GM12873 (cell line): ENCODE data around the gene SERPINB7.

Experiments
- CTCF ChIP-seq: IDR thresholded peaks from 2 replicates; pipeline ENCODE4 v1.5.1; 2012; ENCODE audit warnings: low read depth, mild to moderate bottlenecking, moderate library complexity, low read length, control low read depth; ENCODE audit not compliant: insufficient read depth; ENCODE audit errors: missing control alignments

The SERPINB7 gene

GRCh38 chr18:63818212-63818611 is 43.0 kb downstream of the SERPINB7 start:
- no peak for TF ChIP-seq CTCF

GRCh38 chr18:63819786-63820185 is 44.6 kb downstream of the SERPINB7 start:
- TF ChIP-seq CTCF = no peak

GRCh38 chr18:63820694-63821093 is 45.5 kb downstream of the SERPINB7 start:
- TF ChIP-seq CTCF = no peak

GRCh38 chr18:63823516-63824219 is 48.5 kb downstream of the SERPINB7 start:
- peak; percentile 60 for TF ChIP-seq CTCF

- TF ChIP-seq CTCF = no peak
Measured at GRCh38 chr18:63824220-63824525, 49.0 kb downstream of the SERPINB7 start.

GRCh38 chr18:63828120-63828519 is 52.9 kb downstream of the SERPINB7 start:
- TF ChIP-seq CTCF = no peak

GRCh38 chr18:63828656-63829055 is 53.4 kb downstream of the SERPINB7 start:
- no peak for TF ChIP-seq CTCF
